Activated T-cell treated with anti-CD3 and anti-CD28 coated beads for 24 hours (primary cell): ENCODE measurements around the gene TUBGCP4.
"Not testable (repeated sequence)": the region's sequence is repeated elsewhere in the genome, so short reads cannot be mapped to it uniquely, and the experiment has no call there.

Experiments used
- DNase-seq: peaks from one replicate; pipeline ENCODE4 v3.0.0-alpha.2; 2020; ENCODE audit warnings: low read depth

The TUBGCP4 gene

GRCh38 chr15:43370975-43371974 lies at the start of gene TUBGCP4, which contains the start of gene ZSCAN29:
TSS of gene TUBGCP4 (plus strand) at chr15:43371101. CDS start at chr15:43371355, 254 bp downstream.
TSS of gene ZSCAN29 (minus strand) at chr15:43371043. CDS start at chr15:43369913, 1,130 bp downstream.
- peak; percentile 75 for DNase-seq

- no peak for DNase-seq
These were observed 45.7 kb upstream of the TUBGCP4 start for GRCh38 chr15:43325039-43325684.

GRCh38 chr15:43329217-43329959 lies 41.5 kb upstream of the TUBGCP4 start:
- DNase-seq = no peak

- peak; percentile 88 for DNase-seq
These were observed 40.7 kb upstream of the TUBGCP4 start, which contains the start of gene LCMT2 for GRCh38 chr15:43329960-43330779. TSS of gene LCMT2 (minus strand) at chr15:43330573. CDS start at chr15:43330489, 84 bp downstream.

- no peak for DNase-seq
These were observed 40.2 kb upstream of the TUBGCP4 start for GRCh38 chr15:43330780-43331087.

- DNase-seq = no peak
These were observed 24.6 kb upstream of the TUBGCP4 start for GRCh38 chr15:43346305-43346704.

GRCh38 chr15:43347114-43347513 lies 23.8 kb upstream of the TUBGCP4 start:
- no peak for DNase-seq

GRCh38 chr15:43352693-43353382 lies 18.1 kb upstream of the TUBGCP4 start:
- no peak for DNase-seq

GRCh38 chr15:43360821-43361220 lies 10.1 kb upstream of the TUBGCP4 start:
- no peak for DNase-seq

- DNase-seq = no peak
These were observed 9.5 kb upstream of the TUBGCP4 start for GRCh38 chr15:43361313-43361903.

- no peak for DNase-seq
These were observed 459 bp upstream of the TUBGCP4 start for GRCh38 chr15:43370310-43370974.

GRCh38 chr15:43376017-43376705 lies 5.3 kb downstream of the TUBGCP4 start:
- peak; percentile 5 for DNase-seq

- DNase-seq = no peak
These were observed 7.7 kb downstream of the TUBGCP4 start for GRCh38 chr15:43378601-43379000.

- DNase-seq = no peak
These were observed 11.4 kb downstream of the TUBGCP4 start for GRCh38 chr15:43382310-43382709.

GRCh38 chr15:43383070-43383469 lies 12.2 kb downstream of the TUBGCP4 start:
- no peak for DNase-seq

- no peak for DNase-seq
These were observed 19.8 kb downstream of the TUBGCP4 start for GRCh38 chr15:43390723-43391122.

- not testable (repeated sequence) for DNase-seq
These were observed 22.7 kb downstream of the TUBGCP4 start for GRCh38 chr15:43393592-43393991.

GRCh38 chr15:43402255-43402654 lies 31.4 kb downstream of the TUBGCP4 start:
- DNase-seq = no peak

GRCh38 chr15:43403616-43404015 lies 32.7 kb downstream of the TUBGCP4 start:
- no peak for DNase-seq
